Measurements from ENCODE around the gene SH3TC1.

DNA sequence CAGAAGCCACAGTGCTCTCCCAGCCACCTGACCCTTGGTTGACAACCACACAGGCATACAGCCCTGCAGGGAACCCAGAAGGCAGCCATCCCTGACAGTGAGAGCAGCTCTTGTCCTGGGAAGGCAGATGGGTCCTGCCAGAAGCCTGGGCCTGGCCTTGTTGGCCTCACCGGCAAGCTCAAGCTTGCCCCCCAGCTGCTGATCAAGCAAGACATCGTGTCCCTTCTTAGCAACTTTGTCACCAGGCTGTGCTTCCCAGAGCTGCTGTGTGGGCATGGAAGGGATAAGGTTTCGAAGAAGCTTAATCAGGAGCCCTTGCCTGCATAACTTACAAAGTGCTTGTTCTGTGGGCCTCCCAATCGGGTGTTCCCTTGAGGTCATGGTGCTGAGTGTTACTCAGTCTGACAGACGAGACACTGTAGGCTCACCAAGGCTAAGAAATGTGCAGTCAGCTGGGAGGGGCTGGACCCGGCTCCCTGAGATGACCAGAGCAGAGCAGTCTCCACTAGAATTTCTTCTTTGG is 33.7 kb upstream of the SH3TC1 start:
- TF ChIP-seq CTCF (optimal IDR thresholded peaks at IDR 0.05 in 1 of 3, IDR thresholded peaks at IDR 0.05 in 1 of 3, conservative IDR thresholded peaks at IDR 0.05 in 1 of 3; ENCODE audit: extremely low read depth in 1 of 3, insufficient read depth in 2 of 3, low read length in 3 of 3) (no peak), EZH2 (IDR thresholded peaks at IDR 0.05; ENCODE audit: low read length) (no peak)

Data from keratinocyte (primary cell).